Tibial artery (tissue), 4 donors: ENCODE data around the gene TADA3.

ENCODE experiments used
- DNase-seq, 2 donors: peaks; one replicate each; pipeline ENCODE4 v3.0.0-alpha.2; 2019
- H3K27ac ChIP-seq, 2 donors: fragments of 200-600 bp; sonication (generic) in 1 of 2; 1 replicate in 1 of 2; 2 replicates in 1 of 2; pipeline ENCODE4 v1.5.1; 2018 to 2019; ENCODE audit warnings: mild to moderate bottlenecking in 1 of 2
- H3K27me3 ChIP-seq, 2 donors: fragments of 200-600 bp; sonication (generic) in 1 of 2; one replicate each; pipeline versions ENCODE4 v1.5.1 to v1.6.0; 2016 to 2019
- H3K36me3 ChIP-seq, 3 donors: fragments of 200-600 bp; sonication (generic) in 2 of 3; one replicate each; pipeline ENCODE4 v1.5.1; 2016 to 2019; ENCODE audit warnings: mild to moderate bottlenecking in 2 of 3
- H3K4me1 ChIP-seq, 4 donors: fragments of 200-600 bp; sonication (generic) in 2 of 4; 1 replicate in 3 of 4; 2 replicates in 1 of 4; pipeline ENCODE4 v1.5.1; 2016 to 2019
- H3K4me3 ChIP-seq, 2 donors: fragments of 200-600 bp; sonication (generic) in 1 of 2; 1 replicate in 1 of 2; 2 replicates in 1 of 2; pipeline ENCODE4 v1.5.1; 2018 to 2019; ENCODE audit warnings: mild to moderate bottlenecking in 2 of 2
- H3K9me3 ChIP-seq, 3 donors: fragments of 200-600 bp; sonication (generic) in 1 of 3; one replicate each; pipeline ENCODE4 v1.5.1; 2016 to 2019
- intact Hi-C: fragments of 100-400 bp; cut with DNase I; formaldehyde crosslinking; loops from one replicate; pipeline ENCODE4 v1.15.0; 2023; ENCODE audit warnings: low total_unique reads
- TF ChIP-seq, protein P1 (sequence below), 2 experiments: fragments of 200-600 bp in 1 of 2; fragments of 450-650 bp in 1 of 2; IDR thresholded peaks; one replicate each; pipeline ENCODE4 v1.5.1; 2017 to 2019; ENCODE audit warnings: antibody characterized with exemption in 2 of 2, mild to moderate bottlenecking in 1 of 2, moderate library complexity in 1 of 2

TADA3 gene

DNA sequence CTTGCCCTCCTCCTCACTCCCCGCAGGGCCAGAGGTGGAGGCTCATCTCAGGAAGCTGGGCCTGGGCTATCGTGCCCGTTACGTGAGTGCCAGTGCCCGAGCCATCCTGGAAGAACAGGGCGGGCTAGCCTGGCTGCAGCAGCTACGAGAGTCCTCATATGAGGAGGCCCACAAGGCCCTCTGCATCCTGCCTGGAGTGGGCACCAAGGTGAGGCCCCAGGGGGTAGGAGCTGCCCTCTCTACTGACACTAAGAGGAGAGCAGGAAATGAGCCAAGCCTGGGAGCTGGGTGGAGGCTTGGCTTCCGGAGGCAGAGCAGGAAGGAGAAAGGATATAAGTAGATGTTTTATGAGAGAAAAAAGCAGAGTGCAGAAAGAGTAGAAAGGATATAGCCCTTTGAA lies 37.6 kb downstream of the TADA3 start:
- Histone ChIP-seq H3K27ac (peak overlapping the region; percentile 9 to 10), H3K36me3 (peaks cover 27 to 81% (median 55%) of the 10 kb centered on the region in 3 donors), H3K4me3 (no peak overlapping the region), H3K4me1 (peaks cover 0 to 20% (median 19%) of the 10 kb centered on the region in 4 donors), H3K9me3 (no peaks in the 10 kb centered on the region), H3K27me3 (no peaks in the 10 kb centered on the region)
- DNase-seq, result no peak
- intact Hi-C loops, result no loop called here
- TF ChIP-seq, protein P1, sequence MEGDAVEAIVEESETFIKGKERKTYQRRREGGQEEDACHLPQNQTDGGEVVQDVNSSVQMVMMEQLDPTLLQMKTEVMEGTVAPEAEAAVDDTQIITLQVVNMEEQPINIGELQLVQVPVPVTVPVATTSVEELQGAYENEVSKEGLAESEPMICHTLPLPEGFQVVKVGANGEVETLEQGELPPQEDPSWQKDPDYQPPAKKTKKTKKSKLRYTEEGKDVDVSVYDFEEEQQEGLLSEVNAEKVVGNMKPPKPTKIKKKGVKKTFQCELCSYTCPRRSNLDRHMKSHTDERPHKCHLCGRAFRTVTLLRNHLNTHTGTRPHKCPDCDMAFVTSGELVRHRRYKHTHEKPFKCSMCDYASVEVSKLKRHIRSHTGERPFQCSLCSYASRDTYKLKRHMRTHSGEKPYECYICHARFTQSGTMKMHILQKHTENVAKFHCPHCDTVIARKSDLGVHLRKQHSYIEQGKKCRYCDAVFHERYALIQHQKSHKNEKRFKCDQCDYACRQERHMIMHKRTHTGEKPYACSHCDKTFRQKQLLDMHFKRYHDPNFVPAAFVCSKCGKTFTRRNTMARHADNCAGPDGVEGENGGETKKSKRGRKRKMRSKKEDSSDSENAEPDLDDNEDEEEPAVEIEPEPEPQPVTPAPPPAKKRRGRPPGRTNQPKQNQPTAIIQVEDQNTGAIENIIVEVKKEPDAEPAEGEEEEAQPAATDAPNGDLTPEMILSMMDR (IDR thresholded peaks at IDR 0.05), result no peak

DNA sequence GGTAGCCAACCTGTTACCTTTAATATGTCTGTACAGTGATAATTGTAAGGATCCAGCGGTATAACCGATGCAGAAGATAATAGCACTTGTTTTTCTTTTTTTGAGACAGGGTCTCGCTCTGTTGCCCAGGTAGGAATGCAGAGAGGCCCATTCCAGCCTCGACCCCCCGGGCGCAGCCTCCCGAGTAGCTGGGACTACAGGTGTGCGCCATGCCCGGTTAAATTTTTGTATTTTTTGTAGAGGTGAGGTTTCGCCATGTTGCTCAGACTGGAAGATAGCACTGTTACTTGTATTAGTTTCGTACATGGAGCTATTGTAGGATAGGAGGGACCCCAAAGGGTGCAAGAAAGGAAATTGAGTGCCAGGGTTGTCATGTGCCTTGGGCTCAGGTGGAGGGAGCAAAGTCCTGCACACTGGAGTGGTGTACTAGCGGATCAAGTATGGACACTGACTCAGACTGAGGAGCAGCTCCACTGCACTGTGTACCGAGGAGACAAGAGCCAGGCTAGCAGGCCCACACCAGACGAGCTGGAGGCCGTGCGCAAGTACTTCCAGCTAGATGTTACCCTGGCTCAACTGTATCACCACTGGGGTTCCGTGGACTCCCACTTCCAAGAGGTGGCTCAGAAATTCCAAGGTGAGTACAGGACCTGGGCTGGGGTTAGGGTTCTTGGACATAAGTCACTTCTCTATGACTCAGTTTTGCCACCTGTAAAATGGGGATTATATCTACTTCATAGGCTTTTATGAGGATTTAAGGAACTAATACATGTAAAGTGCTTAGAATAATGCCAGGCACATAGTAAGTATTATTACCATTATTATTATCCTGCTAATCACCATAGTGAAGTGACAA lies 41.5 kb downstream of the TADA3 start:
- DNase-seq, result no peak
- Histone ChIP-seq H3K4me1 (peaks cover 0 to 30% (median 25%) of the 10 kb centered on the region in 4 donors), H3K27me3 (no peaks in the 10 kb centered on the region), H3K27ac (peak overlapping the region; percentile 79 to 91), H3K4me3 (peak overlapping the region; percentile 58 to 82), H3K36me3 (peaks cover 26 to 69% (median 43%) of the 10 kb centered on the region in 3 donors), H3K9me3 (no peaks in the 10 kb centered on the region)
- TF ChIP-seq, protein P1 (IDR thresholded peaks at IDR 0.05), result no peak
- intact Hi-C loops, result no loop called here

DNA sequence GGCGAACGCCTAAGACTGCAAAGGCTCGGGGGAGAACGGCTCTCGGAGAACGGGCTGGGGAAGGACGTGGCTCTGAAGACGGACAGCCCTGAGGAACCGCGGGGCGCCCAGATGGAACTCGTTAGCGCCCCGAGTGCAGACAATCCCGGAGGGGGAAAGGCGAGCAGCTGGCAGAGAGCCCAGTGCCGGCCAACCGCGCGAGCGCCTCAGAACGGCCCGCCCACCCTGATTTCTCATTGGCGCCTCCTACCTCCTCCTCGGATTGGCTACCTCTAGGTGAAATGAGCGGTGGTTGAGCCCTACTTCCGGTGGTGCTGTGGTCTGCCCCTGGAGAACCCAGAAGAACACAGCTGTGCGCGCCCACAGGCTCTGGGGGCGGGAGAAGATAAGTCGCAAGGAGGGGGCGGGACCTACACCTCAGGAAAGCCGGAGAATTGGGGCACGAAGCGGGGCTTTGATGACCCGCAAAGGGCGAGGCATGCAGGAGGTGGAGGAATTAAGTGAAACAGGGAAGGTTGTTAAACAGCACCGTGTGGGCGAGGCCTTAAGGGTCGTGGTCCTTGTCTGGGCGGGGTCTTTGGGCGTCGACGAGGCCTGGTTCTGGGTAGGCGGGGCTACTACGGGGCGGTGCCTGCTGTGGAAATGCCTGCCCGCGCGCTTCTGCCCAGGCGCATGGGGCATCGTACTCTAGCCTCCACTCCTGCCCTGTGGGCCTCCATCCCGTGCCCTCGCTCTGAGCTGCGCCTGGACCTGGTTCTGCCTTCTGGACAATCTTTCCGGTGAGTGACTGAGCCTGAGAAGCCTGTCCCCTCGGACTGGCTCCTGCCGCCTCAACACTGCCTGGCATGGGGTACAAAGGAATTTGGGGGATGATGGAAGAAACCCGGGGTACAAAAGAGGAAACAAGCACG lies 42.4 kb downstream of the TADA3 start, which contains the start of gene OGG1:
TSS of gene OGG1 (plus strand) at position 308 of the 911 bp plus-strand sequence. CDS start at position 643, 335 bp downstream.
- intact Hi-C loops, result no loop called here
- H3K9me3 ChIP-seq, result no peaks in the 10 kb centered on the region
- peaks cover 34 to 72% (median 51%) of the 10 kb centered on the region in 3 donors for H3K36me3 ChIP-seq

DNA sequence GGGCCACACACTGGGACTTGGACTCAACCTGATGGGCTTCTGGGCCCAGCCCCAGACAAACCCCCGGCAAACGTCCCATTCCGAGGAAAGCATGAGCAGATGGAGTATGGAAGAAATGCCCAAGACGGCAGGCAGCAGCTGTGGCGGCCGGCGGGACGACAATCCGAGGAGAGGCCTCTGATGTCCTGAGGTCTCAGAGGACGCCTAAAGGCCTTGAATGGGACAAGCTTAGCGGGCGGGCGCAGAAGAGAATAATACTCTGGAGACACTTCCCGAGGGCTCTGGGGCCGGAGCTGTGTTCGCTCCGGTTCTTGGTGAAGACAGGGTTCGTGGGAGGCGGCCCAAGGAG lies 43.0 kb downstream of the TADA3 start:
- H3K9me3 ChIP-seq, result no peaks in the 10 kb centered on the region
- H3K36me3 ChIP-seq, result peaks cover 36 to 72% (median 51%) of the 10 kb centered on the region in 3 donors
- peaks cover 0 to 30% (median 22%) of the 10 kb centered on the region in 4 donors for H3K4me1 ChIP-seq
- intact Hi-C loops, result no loop called here
- peak overlapping the region; percentile 58 to 82 for H3K4me3 ChIP-seq
- DNase-seq, result no peak
- H3K27ac ChIP-seq, result peak overlapping the region; percentile 79 to 91
- no peaks in the 10 kb centered on the region for H3K27me3 ChIP-seq
- TF ChIP-seq, protein P1 (IDR thresholded peaks at IDR 0.05), result no peak

More for the DNA sequence above, 42.4 kb downstream of the TADA3 start, which contains the start of gene OGG1:
- H3K27ac ChIP-seq, result peak within 1 kb of the TSS; percentile 79 to 91
- no peaks in the 10 kb centered on the region for H3K27me3 ChIP-seq
- peak within 1 kb of the TSS; percentile 58 to 82 for H3K4me3 ChIP-seq
- TF ChIP-seq, protein P1 (IDR thresholded peaks at IDR 0.05), result no peak
- H3K4me1 ChIP-seq, result peaks cover 0 to 30% (median 24%) of the 10 kb centered on the region in 4 donors
- peak; percentile 98 to 99 for DNase-seq

DNA sequence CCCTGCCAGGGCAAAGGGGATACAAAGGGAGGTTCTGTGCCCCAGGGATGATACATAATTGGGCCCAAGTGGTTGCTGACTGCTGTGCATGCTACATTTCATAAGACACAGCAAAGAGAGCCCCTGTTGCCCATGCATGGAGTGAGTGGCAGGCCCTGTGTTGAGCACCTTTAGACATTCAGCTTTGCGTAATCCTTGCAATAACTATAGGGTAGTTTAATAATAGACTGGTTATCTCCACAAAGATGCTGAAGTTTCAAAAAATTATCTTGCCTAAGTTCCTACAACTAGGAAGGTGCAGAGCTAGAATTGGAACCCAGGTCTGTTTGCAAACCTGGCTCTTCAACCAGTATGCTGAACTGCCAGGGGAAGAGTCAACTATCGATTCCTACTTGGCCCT lies 44.2 kb downstream of the TADA3 start:
- intact Hi-C loops, result no loop called here
- Histone ChIP-seq H3K36me3 (peaks cover 45 to 73% (median 63%) of the 10 kb centered on the region in 3 donors), H3K27ac (no peak overlapping the region), H3K4me1 (peaks cover 0 to 30% (median 22%) of the 10 kb centered on the region in 4 donors), H3K9me3 (no peaks in the 10 kb centered on the region), H3K4me3 (no peak overlapping the region), H3K27me3 (no peaks in the 10 kb centered on the region)
- TF ChIP-seq, protein P1 (IDR thresholded peaks at IDR 0.05), result no peak
- DNase-seq, result no peak
